Activated CD4-positive, alpha-beta T cell treated with anti-CD3 and anti-CD28 coated beads for 48 hours (primary cell): ENCODE data around the gene AGO3.
"Not testable (repeated sequence)": the region's sequence is repeated elsewhere in the genome, so short reads cannot be mapped to it uniquely, and the experiment has no call there.

Experiments
- DNase-seq: peaks from one replicate; pipeline ENCODE4 v3.0.0-alpha.2; 2020

AGO3 gene

DNA sequence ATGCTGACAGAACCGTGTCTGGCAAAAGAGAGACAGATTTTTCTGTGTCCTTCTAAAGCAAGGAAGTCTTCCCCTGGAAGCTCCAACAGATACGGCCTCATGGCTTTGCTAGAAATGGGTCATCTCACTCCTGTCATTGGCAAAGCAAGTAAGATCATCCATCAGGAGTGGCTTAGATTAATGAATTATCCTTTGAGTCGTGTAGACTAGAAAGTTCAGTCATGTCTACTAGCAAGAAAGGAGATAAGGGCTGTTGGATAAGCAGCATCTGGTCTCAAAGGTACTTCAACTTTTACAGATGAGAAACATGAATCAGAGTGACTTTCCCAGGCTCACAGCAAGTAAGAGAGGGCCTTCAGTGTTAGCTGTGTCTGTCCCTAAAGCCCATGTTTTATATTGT lies 3.4 kb upstream of the AGO3 start:
- no peak for DNase-seq

DNA sequence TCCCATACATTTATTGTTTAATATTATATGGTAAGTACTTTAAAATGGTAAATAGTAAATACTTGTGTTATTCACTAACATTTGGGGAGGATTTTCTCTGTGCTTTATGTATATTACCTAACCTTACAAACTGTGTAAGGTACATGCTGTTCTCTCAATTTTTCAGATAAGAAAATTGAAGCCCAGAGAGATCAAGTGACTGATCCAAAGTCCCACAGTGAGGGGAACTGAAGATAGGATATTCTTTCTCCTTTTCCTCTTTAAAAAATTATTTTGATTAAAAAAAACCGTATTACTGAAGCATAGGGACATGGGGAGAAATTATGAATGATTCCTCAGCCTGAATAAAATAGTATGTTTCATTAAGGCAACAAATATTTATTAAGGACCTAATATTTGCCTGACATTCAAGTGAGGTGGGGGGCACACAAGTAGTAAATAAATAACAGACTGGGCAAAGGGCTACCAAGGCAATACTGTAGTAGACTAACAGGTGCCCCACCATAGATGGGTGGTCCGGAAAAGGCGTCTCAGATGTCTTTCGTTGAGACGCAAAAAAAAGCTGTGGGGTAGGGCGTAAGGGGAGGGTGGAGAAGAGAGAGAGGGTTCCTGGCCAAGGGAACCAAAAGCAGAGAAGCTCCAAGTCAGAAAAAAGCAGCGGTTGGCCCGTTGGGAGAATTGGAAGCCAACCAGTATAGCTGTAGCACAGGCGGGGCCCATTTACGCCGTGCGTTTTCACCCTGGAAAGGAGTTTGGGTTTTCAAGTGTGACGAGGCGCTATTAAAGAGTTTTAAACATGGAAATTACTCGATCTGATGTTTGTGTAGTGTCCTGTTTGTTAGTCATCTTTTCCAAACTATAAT lies 944 bp upstream of the AGO3 start:
- peak; percentile 52 for DNase-seq

DNA sequence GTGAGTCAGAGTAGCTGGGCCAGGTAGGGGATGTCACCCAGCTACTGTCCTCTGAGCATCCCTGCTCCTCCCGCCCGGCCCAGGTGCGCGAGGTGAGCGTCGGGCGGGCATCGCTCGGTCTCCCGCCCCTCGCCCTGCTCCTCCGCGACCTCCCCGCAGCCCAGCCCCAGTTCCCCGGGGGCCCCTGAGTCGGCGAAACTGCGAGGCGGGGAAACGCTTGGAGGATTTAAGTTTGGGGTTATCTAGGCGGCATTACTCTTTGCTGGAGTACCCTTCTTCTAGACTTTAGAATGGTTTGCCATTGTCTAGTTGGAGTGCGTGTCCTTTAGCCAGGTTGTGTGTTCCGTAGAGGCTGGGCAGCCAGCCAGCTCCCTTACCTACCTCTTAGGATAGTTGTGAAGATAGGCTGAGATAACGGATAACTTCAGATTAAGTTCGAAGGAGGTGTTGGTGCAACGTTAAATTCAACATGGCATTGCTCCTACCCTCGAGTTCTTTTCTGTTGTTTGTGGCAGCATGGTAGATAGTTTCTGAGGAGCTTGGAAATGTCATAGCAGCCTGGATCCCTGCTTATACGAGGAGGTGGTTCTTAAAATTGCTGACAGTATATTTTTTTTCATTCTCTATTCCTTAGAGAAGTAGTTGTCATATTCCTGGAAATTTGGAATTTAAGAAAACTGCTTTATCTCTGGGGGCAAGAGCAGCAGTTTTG lies 697 bp downstream of the AGO3 start:
- no peak for DNase-seq

DNA sequence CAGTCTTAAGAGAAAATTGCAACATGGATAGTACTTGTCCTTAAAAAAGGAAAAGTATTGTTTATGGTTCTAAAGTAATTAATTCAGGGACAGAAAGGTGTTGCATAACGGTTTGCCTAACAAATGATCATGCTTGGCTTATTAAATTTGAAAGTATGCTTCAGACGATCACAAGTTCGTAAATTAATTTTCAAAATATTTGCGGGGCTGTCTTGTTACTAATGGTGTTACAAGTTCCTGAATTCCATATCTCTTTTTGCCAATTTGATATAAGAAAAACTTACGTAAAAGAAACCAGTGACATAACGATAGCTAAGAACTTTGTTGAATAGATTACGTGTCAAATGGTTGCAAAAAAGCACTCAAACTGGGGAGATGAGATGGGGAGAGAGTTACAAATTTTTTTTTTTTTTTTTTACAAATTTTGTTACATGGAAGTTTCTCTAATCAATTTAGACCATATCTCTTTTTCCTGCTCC lies 1.3 kb downstream of the AGO3 start:
- DNase-seq: no peak

DNA sequence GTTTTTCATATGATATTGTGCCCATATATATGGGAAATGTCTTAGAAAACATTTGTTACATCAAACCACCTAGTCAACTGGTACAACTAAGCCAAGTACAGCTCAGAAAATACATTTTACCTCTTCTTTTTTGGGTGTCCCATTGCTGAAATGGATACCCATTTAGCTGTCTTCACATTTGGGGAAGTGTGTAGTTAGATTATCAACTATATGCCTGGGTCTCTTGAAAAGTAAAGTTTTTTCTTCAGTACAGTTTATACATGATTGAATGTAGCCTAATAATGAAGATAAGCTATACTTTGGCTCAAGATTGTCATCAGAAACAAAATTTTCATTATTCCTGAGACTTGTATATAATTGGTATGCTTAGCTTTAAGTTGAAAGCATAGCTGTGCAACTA lies 2.0 kb downstream of the AGO3 start:
- no peak for DNase-seq

DNA sequence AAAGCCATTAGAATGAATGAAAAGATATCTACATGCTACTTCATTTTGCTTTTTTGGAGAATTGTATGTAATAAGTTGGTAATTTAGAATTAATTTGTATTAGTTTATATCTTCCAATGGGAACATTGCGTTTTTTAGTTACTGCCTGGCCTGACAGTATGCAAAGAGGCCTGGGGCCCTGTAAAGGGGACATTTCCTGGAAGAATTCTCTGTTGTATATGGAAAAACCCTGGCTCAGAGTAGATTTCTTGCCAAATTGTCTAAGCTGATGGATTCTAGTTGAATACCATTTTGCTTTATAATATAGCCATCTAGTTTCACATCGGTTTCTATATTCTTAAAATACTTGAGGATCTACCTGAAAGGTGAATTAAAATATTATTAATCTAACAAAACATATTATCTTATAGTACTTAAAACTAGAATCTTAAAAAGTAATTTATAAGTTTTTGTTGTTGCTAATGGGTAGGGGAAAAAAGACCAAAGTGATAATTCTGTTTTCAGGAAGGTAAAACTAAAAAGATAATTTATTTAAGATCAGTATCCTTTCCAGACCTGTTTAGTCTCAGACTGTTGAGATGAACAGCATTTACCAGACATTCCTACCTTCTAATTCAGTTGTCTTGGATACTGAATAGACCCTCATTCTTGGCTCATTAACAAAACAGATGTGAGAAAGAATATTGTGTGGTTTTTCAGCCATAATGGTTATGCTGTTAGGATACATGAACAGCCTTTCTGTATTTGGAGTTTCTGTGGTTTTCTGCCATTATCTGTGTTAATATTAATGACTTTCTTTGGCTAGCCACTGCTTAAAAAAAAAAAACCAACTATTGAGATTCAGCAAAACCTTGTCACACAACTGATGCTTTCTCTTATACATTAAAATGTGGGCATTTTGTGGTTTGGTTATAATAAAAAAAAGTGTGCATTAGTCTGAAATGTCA lies 4.8 kb downstream of the AGO3 start:
- no peak for DNase-seq

DNA sequence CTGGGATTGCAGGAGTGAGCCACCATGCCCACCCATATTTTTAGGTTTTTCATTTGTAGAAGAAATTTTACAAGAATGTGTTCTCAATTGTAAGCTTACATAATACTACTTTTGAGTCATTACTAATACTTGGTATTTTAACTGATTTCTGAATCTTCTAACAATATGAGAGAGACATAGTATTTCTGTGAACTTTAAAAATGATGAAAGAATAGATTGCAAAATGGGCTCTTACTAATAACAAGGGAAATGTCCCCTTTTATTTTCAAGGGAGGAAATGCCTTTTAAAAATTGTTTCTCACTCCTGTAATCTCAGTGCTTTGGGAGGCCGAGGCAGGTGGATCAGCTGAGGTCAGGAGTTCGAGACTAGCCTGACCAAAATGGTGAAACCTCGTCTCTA lies 5.9 kb downstream of the AGO3 start:
- no peak for DNase-seq

DNA sequence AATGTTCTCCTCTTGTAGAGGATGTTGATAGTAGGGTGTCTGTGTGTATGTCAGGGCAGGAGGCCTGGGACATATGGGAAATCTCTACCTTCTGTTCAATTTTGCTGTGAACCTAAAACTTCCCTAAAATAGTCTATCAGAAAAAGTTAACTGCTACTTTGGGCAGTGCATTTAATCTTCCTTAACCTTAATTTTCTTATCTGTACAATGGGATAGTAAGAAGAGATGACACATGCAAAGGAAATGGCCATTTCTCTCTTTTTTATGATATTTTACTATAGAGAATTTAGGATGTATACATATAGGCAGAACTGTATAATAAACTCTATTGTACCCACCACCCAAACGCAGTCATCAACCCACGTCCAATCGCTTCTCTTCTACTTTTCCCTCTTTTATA lies 8.6 kb downstream of the AGO3 start:
- DNase-seq: no peak

DNA sequence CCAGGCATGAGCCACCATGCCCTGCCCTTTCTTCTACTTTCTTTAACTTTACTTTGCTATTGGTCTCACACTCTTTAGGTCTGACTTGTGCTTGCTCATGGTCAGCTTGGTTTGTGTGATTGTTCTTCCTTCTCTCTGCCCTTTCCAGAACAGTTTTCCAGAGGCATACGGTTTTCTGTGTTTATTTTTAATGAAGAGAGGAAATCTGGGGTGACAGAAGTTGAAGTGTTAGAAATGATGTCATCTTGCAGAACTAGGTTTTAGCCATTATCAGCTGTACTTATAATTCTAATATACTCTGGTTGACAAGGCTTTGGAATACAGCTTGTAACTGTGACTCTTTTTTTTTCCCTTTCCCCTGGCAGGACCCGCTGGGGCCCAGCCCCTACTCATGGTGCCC lies 14.4 kb downstream of the AGO3 start:
- no peak for DNase-seq

DNA sequence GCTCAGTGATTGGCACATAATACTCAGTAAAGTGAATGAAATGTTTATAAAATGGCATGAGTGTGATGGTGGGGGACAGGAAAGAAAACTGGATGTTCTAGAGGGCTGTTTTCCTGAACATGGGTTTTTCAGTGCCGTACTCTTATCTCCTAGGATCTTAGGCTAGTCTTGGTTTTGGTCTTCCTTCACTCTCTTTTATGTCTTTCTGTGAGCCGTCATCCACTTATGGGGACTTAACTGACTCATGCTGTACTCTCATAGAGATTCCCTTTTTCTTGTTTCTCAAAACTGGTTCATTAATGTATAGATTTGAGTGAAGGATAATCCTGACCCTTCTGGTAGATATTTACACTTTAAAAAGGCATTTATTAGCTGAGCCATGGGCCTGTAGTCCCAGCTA lies 16.6 kb downstream of the AGO3 start:
- DNase-seq: no peak

DNA sequence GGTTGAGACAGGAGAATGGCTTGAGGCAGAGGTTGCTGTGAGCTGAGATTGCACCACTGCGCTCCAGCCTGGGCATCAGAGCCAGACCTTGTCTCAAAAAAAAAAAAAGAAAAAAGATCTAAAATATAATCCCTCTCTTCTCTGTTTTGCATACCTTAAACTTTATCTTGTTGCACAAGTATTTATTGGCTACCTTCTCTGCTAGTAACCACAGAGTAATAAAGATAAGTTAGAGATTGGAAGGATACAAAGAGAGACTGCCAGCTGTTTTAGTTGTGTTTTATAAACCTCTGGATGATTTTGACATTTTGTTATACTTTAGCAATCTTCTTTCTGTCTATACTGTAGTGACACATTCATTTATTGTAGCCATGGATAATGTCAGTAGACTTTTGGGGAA lies 27.7 kb downstream of the AGO3 start:
- no peak for DNase-seq

DNA sequence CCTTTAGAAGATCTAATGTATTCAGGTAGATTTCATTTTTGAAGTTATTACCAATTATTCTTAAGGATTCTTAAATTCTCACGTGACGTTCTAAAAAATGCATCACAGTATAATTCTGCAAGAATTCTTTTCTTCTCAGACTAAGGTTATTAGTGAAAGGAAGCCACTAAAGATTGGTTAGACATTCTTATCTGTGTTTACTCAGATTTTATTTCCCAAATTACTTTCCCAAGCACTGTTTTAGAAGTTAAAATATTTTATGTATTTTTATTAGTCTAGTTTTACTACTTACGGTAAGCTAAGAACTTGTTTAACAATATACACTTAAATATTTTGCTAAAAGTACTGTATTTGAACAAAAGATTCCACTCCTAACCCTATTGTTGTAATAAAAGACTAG lies 28.4 kb downstream of the AGO3 start:
- no peak for DNase-seq

DNA sequence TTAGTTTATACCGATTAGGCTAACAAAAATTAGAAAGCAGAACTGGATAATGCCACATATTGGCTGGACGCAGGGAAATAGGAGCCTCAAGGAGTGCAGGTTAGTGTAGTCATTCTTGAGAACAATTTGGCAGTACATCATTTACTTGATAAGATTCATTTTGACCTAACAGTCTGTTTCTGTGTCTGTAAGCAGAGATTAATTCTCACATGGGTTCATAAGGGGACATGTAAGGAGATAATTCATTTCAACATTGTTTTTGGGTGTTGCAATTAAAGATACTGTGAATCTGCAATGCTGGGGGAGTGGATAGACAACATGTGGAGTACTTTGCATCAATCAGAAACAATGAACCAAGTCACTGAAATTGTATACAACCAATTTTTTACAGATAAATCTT lies 32.0 kb downstream of the AGO3 start:
- no peak for DNase-seq

DNA sequence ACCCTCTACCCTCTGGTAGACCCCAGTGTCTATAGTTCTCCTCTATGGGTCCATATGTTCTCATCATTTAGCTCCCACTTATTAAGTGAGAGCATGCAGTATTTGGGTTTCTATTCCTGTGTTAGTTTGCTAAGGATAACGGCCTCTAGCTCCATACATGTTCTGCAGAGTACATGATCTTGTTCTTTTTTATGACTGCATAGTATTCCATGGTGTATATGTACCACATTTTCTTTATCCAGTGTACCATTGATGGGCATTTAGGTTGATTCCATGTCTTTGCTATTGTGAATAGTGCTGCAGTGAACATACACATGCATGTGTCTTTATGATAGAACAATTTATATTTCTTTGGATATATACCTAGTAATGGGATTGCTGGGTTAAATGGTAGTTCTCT lies 33.4 kb downstream of the AGO3 start:
- DNase-seq: not testable (repeated sequence)

DNA sequence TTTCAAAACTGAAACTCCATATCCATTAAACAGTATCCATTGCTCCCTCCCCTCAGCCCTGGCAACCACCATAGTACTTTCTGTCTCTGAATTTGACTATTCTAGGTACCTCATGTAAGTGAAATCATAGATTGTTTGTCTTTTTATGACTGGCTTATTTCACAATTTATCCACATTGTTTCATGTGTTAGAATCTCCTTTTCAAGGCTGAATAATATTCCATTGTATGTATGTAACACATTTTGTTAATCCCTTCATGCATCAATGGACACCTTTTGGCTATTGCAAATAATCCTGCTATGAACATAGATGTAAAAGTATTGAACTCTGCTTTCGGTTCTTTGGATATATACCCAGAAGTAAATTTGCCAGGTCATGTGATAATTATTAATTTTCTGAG lies 37.5 kb downstream of the AGO3 start:
- no peak for DNase-seq

DNA sequence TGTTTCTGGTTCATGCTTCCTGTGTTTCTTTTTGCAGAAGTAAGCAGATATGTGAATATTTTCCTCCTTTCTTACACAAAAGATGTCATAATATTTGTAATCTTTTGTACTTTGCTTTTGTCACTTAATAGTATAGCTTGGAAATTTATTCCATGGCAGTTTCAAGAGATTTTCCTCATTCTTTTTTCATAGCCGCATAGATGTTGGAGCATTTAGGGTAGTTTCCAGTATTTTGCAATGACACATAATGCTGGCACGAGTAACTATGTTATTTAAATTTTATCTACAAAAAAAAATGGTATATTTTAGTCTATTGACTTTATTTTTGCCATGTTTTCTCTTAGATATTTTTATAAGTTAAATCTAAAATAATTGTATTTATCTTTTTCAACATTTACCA lies 40.7 kb downstream of the AGO3 start:
- DNase-seq: no peak

DNA sequence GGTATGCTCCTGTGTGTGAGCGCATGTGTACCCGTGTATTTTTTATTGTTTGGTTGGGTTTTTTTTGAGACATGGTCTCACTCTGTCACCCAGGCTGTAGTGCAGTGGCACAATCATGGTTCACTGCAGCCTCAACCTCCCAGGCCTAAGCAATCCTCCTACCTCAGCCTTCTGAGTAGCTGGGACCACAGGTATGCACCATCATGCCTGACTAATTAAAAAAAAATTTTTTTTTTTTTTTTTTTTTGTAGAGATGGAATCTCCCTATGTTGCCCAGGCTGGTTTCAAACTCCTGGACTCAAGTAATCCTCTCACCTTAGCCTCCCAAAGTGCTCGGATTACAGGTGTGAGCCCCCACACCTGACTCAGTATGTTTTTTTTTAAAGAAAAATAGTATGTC lies 41.7 kb downstream of the AGO3 start:
- DNase-seq: not testable (repeated sequence)

DNA sequence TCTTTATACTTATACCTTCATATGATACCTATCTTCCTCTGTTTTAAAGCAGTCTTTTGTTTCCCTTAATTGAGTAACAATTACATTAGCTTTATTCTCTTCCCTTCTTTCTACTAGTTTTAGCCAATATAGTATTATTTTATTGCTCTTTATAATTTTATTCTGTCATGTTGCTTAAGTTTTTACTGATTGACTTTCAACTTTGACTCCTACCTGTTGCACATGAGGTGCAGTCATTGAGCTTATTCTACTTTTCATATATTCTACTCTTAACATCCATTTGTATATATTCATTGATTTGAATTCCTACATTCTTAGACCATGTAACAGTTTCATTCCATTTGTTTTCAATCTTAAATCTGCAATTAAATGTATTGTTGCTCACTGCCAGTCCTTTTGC lies 49.2 kb downstream of the AGO3 start:
- no peak for DNase-seq

DNA sequence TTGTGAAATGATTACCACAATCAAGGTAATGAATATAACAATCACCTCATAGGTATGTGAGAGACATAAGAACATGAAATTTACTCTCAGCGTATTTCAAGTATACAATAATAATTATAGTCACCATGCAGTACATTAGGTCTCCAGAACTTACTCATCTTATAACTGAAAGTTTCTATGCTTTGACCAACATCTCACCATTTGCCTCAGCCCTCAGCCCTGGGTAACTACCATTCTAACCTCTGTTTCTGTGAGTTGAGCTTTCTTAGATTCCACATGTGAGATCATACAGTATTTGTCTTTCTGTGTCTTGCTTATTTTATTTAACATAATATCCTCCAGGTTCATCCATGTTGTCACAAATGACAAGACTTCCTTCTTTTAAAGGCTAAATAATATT lies 57.3 kb downstream of the AGO3 start:
- DNase-seq: no peak

DNA sequence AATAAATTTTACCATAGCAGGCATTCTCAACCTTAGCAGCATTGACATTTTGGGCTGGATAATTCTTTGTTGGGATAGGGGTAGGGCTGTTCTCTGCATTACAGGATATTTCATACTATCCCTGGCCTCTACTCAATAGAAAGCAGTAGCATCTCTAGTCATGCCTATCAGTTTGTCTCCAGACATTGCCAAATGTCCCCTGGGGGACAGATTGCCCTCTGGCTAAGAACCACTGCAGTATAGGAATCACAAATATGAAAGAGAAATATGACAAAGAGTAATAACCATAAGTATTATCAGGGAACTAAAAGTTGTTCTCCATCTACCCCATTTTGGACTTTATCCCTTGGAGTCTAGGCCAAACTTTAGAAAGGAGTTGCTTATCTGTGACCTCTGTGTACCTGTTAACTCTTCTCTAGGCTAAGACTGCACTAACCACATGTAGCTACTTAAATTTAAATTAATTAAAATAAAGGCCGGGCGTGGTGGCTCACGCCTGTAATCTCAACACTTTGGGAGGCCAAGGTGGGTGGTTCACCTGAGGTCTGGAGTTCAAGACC lies 76.1 kb downstream of the AGO3 start:
- DNase-seq: no peak

DNA sequence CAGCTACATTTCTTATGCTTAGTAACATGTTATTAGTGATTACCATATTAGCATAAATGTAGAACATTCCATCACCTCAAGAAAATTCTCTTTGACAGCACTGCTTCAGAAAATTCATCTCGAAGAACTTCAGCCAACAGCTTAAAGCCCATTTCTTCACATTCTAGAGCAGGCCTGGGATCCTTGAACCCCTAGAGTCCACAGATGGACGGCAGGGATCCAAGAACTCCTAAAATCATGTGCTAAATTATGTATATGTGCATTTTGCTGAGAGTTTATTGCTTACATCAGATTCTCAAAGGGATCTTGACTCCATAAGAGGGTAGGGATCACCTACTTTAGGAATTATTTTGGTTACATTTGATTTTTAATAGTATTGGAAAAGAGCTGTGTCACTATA lies 76.8 kb downstream of the AGO3 start:
- DNase-seq: no peak

DNA sequence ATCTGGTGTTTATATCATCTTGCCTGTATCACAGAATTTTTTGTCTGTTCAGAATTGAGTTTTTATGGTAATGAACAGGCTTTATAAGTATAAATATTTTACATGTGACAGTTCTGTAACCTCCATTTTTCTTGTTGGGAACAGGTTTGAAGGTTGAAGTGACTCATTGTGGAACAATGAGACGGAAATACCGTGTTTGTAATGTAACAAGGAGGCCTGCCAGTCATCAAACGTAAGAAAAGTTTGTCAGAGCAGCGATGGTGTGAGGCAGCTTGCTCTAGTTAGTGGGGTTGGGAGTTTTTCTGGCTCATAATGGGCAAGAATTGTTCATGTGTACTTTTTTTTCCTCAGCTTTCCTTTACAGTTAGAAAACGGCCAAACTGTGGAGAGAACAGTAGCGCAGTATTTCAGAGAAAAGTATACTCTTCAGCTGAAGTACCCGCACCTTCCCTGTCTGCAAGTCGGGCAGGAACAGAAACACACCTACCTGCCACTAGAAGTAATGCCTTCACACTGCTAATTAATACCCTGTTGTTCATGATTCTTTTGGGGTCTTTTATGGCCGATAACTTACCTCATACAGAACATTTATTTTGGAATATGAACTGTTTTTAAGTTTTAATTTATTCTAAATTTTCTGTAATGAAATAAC lies 77.8 kb downstream of the AGO3 start:
- DNase-seq: peak; percentile 6
